ENCODE data around the gene TTLL7. TPM values are rescaled to one million over a fixed set of nuclear protein-coding genes. Genes with fewer than 3 reads are reported as not detected.

TTLL7 gene
- total and polyA plus RNA-seq, 2 donors (not counting 1 experiment from before 2014, with no cell fraction given) = 0.01 TPM; not detected in 1

- no CpG with 5 or more reads among the region's 1 CpG for WGBS (ENCODE audit: insufficient coverage)
- intact Hi-C loops (cut with micrococcal nuclease) = no loop called here
- Mint-ChIP-seq H3K27ac (no peak overlapping the region), H3K4me3 (no peak overlapping the region), H3K27me3 (peaks cover 7% of the 10 kb centered on the region), H3K4me1 (no peaks in the 10 kb centered on the region), H3K9me3 (ENCODE audit: insufficient read depth) (no peaks in the 10 kb centered on the region)
- H3K36me3 ChIP-seq (replicated peaks in 1 of 2; ENCODE audit: control extremely low read depth in 1 of 2, control insufficient read depth in 1 of 2, extremely low read depth in 1 of 2, insufficient read depth in 2 of 2, low read length in 1 of 2) = no peaks in the 10 kb centered on the region
- DNase-seq = no peak
- no peaks in the 10 kb centered on the region for H3K4me1 ChIP-seq (ENCODE audit: control insufficient read depth in 2 of 2, insufficient read depth in 2 of 2, low read length in 2 of 2)
- H3K4me2 ChIP-seq (replicated peaks; ENCODE audit: low read depth, low read length, poor library complexity, severe bottlenecking) = no peak overlapping the region
- no peaks in the 10 kb centered on the region for H4K20me1 ChIP-seq (ENCODE audit: control insufficient read depth, insufficient read depth, low read length, poor library complexity, severe bottlenecking)
- no peak overlapping the region for H3K27ac ChIP-seq (ENCODE audit: low read length in 2 of 2)
- ChIA-PET CTCF (no interaction called here), POLR2A (no interaction called here)
- TF ChIP-seq CTCF (IDR thresholded peaks at IDR 0.05) (no peak), EZH2 (IDR thresholded peaks at IDR 0.05; ENCODE audit: borderline replicate concordance, insufficient read depth, low read depth, low read length, poor library complexity, severe bottlenecking) (no peak)
- no peaks in the 10 kb centered on the region for H3K9me3 ChIP-seq (ENCODE audit: control extremely low read depth in 1 of 3, control insufficient read depth in 2 of 3, insufficient read depth in 1 of 3, low read length in 2 of 3)
- H3K79me2 ChIP-seq (ENCODE audit: control insufficient read depth, insufficient read depth, low read length) = no peaks in the 10 kb centered on the region
- ATAC-seq (ENCODE audit: low read depth) = no peak
- no peak overlapping the region for H3K4me3 ChIP-seq (ENCODE audit: control extremely low read depth in 1 of 5, extremely low read depth in 1 of 5, insufficient read depth in 1 of 5, low read depth in 2 of 5, low read length in 4 of 5)
- no peaks in the 10 kb centered on the region for H3K27me3 ChIP-seq (replicated peaks in 1 of 4; ENCODE audit: control extremely low read depth in 1 of 4, control insufficient read depth in 3 of 4, insufficient read depth in 4 of 4, low read length in 3 of 4)
- H2AFZ ChIP-seq (ENCODE audit: insufficient read depth, low read depth, low read length, poor library complexity, severe bottlenecking) = no peak overlapping the region
- no peak overlapping the region for H3K9ac ChIP-seq (ENCODE audit: low read length)
These were observed 31.6 kb downstream of the TTLL7 start for GRCh38 chr1:83967336-83967735.

- no peak overlapping the region for H3K4me3 Mint-ChIP-seq
- intact Hi-C loops (cut with micrococcal nuclease) = no loop called here
- Histone ChIP-seq H3K4me1 (ENCODE audit: control insufficient read depth in 2 of 2, insufficient read depth in 2 of 2, low read length in 2 of 2) (no peaks in the 10 kb centered on the region), H3K9me3 (ENCODE audit: control extremely low read depth in 1 of 3, control insufficient read depth in 2 of 3, insufficient read depth in 1 of 3, low read length in 2 of 3) (no peaks in the 10 kb centered on the region), H3K27me3 (replicated peaks in 1 of 4; ENCODE audit: control extremely low read depth in 1 of 4, control insufficient read depth in 3 of 4, insufficient read depth in 4 of 4, low read length in 3 of 4) (no peaks in the 10 kb centered on the region), H4K20me1 (ENCODE audit: control insufficient read depth, insufficient read depth, low read length, poor library complexity, severe bottlenecking) (no peaks in the 10 kb centered on the region), H3K79me2 (ENCODE audit: control insufficient read depth, insufficient read depth, low read length) (no peaks in the 10 kb centered on the region), H3K9ac (ENCODE audit: low read length) (no peak overlapping the region), H3K4me3 (ENCODE audit: control extremely low read depth in 1 of 5, extremely low read depth in 1 of 5, insufficient read depth in 1 of 5, low read depth in 2 of 5, low read length in 4 of 5) (no peak overlapping the region), H2AFZ (ENCODE audit: insufficient read depth, low read depth, low read length, poor library complexity, severe bottlenecking) (no peak overlapping the region), H3K36me3 (replicated peaks in 1 of 2; ENCODE audit: control extremely low read depth in 1 of 2, control insufficient read depth in 1 of 2, extremely low read depth in 1 of 2, insufficient read depth in 2 of 2, low read length in 1 of 2) (no peaks in the 10 kb centered on the region), H3K27ac (ENCODE audit: low read length in 2 of 2) (no peak overlapping the region), H3K4me2 (replicated peaks; ENCODE audit: low read depth, low read length, poor library complexity, severe bottlenecking) (no peak overlapping the region)
- ChIA-PET POLR2A (no interaction called here), CTCF (no interaction called here)
- no peak overlapping the region for H3K27ac Mint-ChIP-seq
- H3K9me3 Mint-ChIP-seq (ENCODE audit: insufficient read depth) = no peaks in the 10 kb centered on the region
- H3K4me1 Mint-ChIP-seq = no peaks in the 10 kb centered on the region
- DNase-seq = no peak
- peaks cover 7% of the 10 kb centered on the region for H3K27me3 Mint-ChIP-seq
- TF ChIP-seq CTCF (IDR thresholded peaks at IDR 0.05) = no peak
- no peak for TF ChIP-seq EZH2 (IDR thresholded peaks at IDR 0.05; ENCODE audit: borderline replicate concordance, insufficient read depth, low read depth, low read length, poor library complexity, severe bottlenecking)
- no peak for ATAC-seq (ENCODE audit: low read depth)
These were observed 34.8 kb downstream of the TTLL7 start for GRCh38 chr1:83964153-83964552.

All from B cell (primary cell).